Right lobe of liver (tissue), 6 donors: Measurements from ENCODE around the gene OGT. TPM values are rescaled to one million over a fixed set of nuclear protein-coding genes. Genes with fewer than 3 reads are reported as not detected.
"Not testable (repeated sequence)": the region's sequence is repeated elsewhere in the genome, so short reads cannot be mapped to it uniquely, and the experiment has no call there.

Source experiments
- ATAC-seq, 4 donors: fragments of 200-7000 bp; cut with Tn5 transposase; one replicate each; pipeline ENCODE4 v1.9.1; 2020; ENCODE audit warnings: mild to moderate bottlenecking in 4 of 4, moderate library complexity in 4 of 4
- DNase-seq, 3 donors: peaks; one replicate each; pipeline ENCODE4 v3.0.0-alpha.2; 2020
- H3K27ac ChIP-seq, 3 donors: fragments of 200-600 bp; one replicate each; pipeline ENCODE4 v1.8.0; 2022
- H3K27me3 ChIP-seq, 2 donors: fragments of 200-600 bp; one replicate each; pipeline ENCODE4 v1.8.0; 2022
- H3K36me3 ChIP-seq, 4 donors: fragments of 200-600 bp; sonication (generic) in 1 of 4; one replicate each; pipeline versions ENCODE4 v1.5.1 to v1.8.0; 2017 to 2022; ENCODE audit warnings: control low read depth in 1 of 4
- H3K4me1 ChIP-seq, 4 donors: fragments of 200-600 bp; sonication (generic) in 1 of 4; one replicate each; pipeline versions ENCODE4 v1.5.1 to v1.8.0; 2017 to 2022; ENCODE audit warnings: control low read depth in 1 of 4
- H3K4me3 ChIP-seq, 3 donors: fragments of 200-600 bp; one replicate each; pipeline ENCODE4 v1.8.0; 2022
- H3K9me3 ChIP-seq, 4 donors: fragments of 200-600 bp; sonication (generic) in 1 of 4; one replicate each; pipeline versions ENCODE4 v1.5.1 to v1.8.0; 2017 to 2022; ENCODE audit warnings: control low read depth in 1 of 4
- CTCF ChIP-seq, 4 donors: fragments of 200-600 bp in 3 of 4; fragments of 450-650 bp in 1 of 4; IDR thresholded peaks; one replicate each; pipeline versions ENCODE4 v1.5.1 to v1.8.0; 2016 to 2022; ENCODE audit warnings: antibody characterized with exemption in 4 of 4, mild to moderate bottlenecking in 2 of 4
- POLR2A ChIP-seq: fragments of 450-650 bp; IDR thresholded peaks from one replicate; pipeline ENCODE4 v1.6.1; 2017; ENCODE audit warnings: antibody characterized with exemption, mild to moderate bottlenecking
- WGBS: methylation state at CpG from one replicate; pipeline ENCODE4 v1.1.6; 2018; ENCODE audit warnings: low coverage, low lambda C conversion rate; ENCODE audit not compliant: insufficient coverage; ENCODE audit errors: missing lambda C conversion rate; 5-methylcytosine and 5-hydroxymethylcytosine counted together
- intact Hi-C, 2 donors: fragments of 100-400 bp; cut with DNase I; formaldehyde crosslinking; loops; one replicate each; pipeline versions ENCODE4 v1.11.2 to v1.14.1; 2022
- total RNA-seq, 6 experiments: library from RNA; depleted of rRNA in 2 of 6; stranded (reverse); fragments of >200 nt in 2 of 6; fragmentation: NEBNext Ultra II Directional in 3 of 6; extraction: Animal tissue kit (Norgen Biotek cat#: 25700) in 3 of 6; gene quantifications; one replicate each; pipeline versions ENCODE4 v1.1.0 to v1.2.4, GENCODE V29; 2016 to 2023
- donor health status: DM: no; HTN: yes; CAD: no.
- donor health status: DM: no; HTN: no; CAD: no.
- donor health status: DM: no; HTN: no; CAD: no.
- donor health status: DM: no; HTN: yes; CAD: no.
- donor health status: DM: no; HTN: yes; CAD: no.

Gene OGT
- total RNA-seq, 6 experiments from 2014 or later: 35.5 to 67.0 (median 44.5) TPM

GRCh38 chrX:71586929-71587328 lies 54.0 kb downstream of the OGT start:
- Histone ChIP-seq H3K36me3 (no peaks in the 10 kb centered on the region), H3K27me3 (no peaks in the 10 kb centered on the region), H3K9me3 (no peaks in the 10 kb centered on the region), H3K4me3 (no peak overlapping the region), H3K4me1 (no peaks in the 10 kb centered on the region), H3K27ac (no peak overlapping the region)
- WGBS: 81% methylated on average over 2 of the region's 2 CpGs
- DNase-seq (no peak), ATAC-seq (peak; percentile 17 to 66 (median 42))
- intact Hi-C loops: no loop called here
- no peak for TF ChIP-seq CTCF (IDR thresholded peaks at IDR 0.05)
- TF ChIP-seq POLR2A: no peak

DNA sequence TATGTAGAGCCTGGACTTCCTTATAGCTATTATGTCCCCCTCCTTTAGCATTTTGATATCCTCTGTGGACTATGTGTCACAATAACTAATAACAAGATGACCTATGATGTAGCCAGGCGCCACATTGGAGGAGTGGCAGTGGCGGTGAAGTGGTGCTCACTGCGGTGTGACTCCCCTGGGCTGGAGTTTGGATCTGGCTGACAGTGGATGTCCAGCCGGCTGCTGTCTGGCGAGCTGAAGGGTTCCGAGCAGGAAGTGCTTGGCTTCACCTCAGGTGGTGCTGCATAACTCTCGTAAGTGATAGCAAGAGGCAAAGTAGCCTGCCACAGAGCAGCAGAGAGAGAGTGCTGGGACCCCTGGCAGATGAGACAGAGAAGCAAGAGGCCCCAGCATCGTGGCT lies 60.3 kb downstream of the OGT start:
- H3K27me3 ChIP-seq: not testable (repeated sequence)
- 68% methylated on average over 3 of the region's 8 CpGs for WGBS

GRCh38 chrX:71599965-71600364 lies 67.1 kb downstream of the OGT start:
- Histone ChIP-seq H3K4me3 (no peak overlapping the region), H3K36me3 (peaks cover 0 to 17% (median 0%) of the 10 kb centered on the region in 4 donors), H3K9me3 (no peaks in the 10 kb centered on the region), H3K4me1 (no peaks in the 10 kb centered on the region), H3K27me3 (no peaks in the 10 kb centered on the region), H3K27ac (no peak overlapping the region)
- 83% methylated on average over 2 of the region's 2 CpGs for WGBS
- ATAC-seq (no peak), DNase-seq (no peak)
- intact Hi-C loops: no loop called here
- TF ChIP-seq CTCF (IDR thresholded peaks at IDR 0.05) (no peak), POLR2A (no peak)

More for the DNA sequence above, 60.3 kb downstream of the OGT start:
- H3K36me3 ChIP-seq, H3K27ac ChIP-seq, DNase-seq, H3K9me3 ChIP-seq, H3K4me3 ChIP-seq, ATAC-seq, H3K4me1 ChIP-seq, intact Hi-C loops: not testable (repeated sequence)

GRCh38 chrX:71603618-71604017 lies 70.7 kb downstream of the OGT start:
- no peaks in the 10 kb centered on the region for H3K4me1 ChIP-seq
- no peak overlapping the region for H3K4me3 ChIP-seq
- ATAC-seq (no peak), DNase-seq (no peak)
- H3K27me3 ChIP-seq: no peaks in the 10 kb centered on the region
- intact Hi-C loops: no loop called here
- TF ChIP-seq CTCF (IDR thresholded peaks at IDR 0.05): no peak
- no peak for TF ChIP-seq POLR2A
- no peaks in the 10 kb centered on the region for H3K9me3 ChIP-seq
- peaks cover 0 to 20% (median 2%) of the 10 kb centered on the region in 4 donors for H3K36me3 ChIP-seq
- no peak overlapping the region for H3K27ac ChIP-seq
- WGBS: 85% methylated on average over 33 of the region's 33 CpGs

- Histone ChIP-seq H3K4me1 (no peaks in the 10 kb centered on the region), H3K27ac (no peak overlapping the region), H3K9me3 (no peaks in the 10 kb centered on the region), H3K4me3 (no peak overlapping the region), H3K27me3 (no peaks in the 10 kb centered on the region), H3K36me3 (peaks cover 0 to 22% (median 5%) of the 10 kb centered on the region in 4 donors)
- no peak for DNase-seq
- WGBS: 92% methylated on average over 10 of the region's 10 CpGs
- no peak for TF ChIP-seq CTCF (IDR thresholded peaks at IDR 0.05)
- TF ChIP-seq POLR2A: no peak
- no peak for ATAC-seq
- intact Hi-C loops: no loop called here
Measured at GRCh38 chrX:71604141-71604540, 71.2 kb downstream of the OGT start.
